Naive thymus-derived CD4-positive, alpha-beta T cell (primary cell): Measurements from ENCODE around the gene SLC44A1. TPM values are rescaled to one million over a fixed set of nuclear protein-coding genes. Genes with fewer than 3 reads are reported as not detected.

Experiments used
- ATAC-seq: fragments of 150-1000 bp; cut with Tn5 transposase; 2 replicates; pipeline ENCODE4 v1.10.0; 2021; ENCODE audit warnings: mild to moderate bottlenecking, moderate library complexity
- CTCF ChIA-PET: fragments of 350-600 bp; sonication (Branson Sonifier 250); formaldehyde crosslinking; loops from one replicate; lab custom pipeline; 2021; ENCODE audit warnings: antibody characterized with exemption; lab: Charles Lee
- POLR2A ChIA-PET: fragments of 350-600 bp; sonication (Branson Sonifier 250); formaldehyde crosslinking; loops from one replicate; lab custom pipeline; 2021; ENCODE audit warnings: antibody characterized with exemption, inconsistent platforms; lab: Charles Lee
- DNase-seq, 9 donors: peaks; one replicate each; pipeline versions ENCODE4 v3.0.0 to v3.0.0-alpha.2; 2020 to 2022; ENCODE audit warnings: mixed read lengths in 1 of 9
- H3K27ac ChIP-seq: one replicate; pipeline ENCODE4 v1.7.0; 2013; ENCODE audit warnings: mild to moderate bottlenecking, low read depth, low read length, moderate library complexity
- H3K27me3 ChIP-seq, 2 donors: one replicate each; pipeline ENCODE4 v1.7.0; 2013; ENCODE audit warnings: low read length in 2 of 2, mild to moderate bottlenecking in 2 of 2, moderate library complexity in 2 of 2; ENCODE audit not compliant: control insufficient read depth in 2 of 2, insufficient read depth in 2 of 2
- H3K36me3 ChIP-seq, 3 experiments: 1 replicate in 2 of 3; 2 replicates in 1 of 3; pipeline ENCODE4 v1.7.0; 2013; ENCODE audit warnings: low read length in 3 of 3, mild to moderate bottlenecking in 3 of 3, moderate library complexity in 1 of 3; ENCODE audit not compliant: insufficient read depth in 3 of 3, control insufficient read depth in 2 of 3
- H3K4me1 ChIP-seq, 2 donors: one replicate each; pipeline ENCODE4 v1.7.0; 2013; ENCODE audit warnings: low read length in 2 of 2, mild to moderate bottlenecking in 2 of 2, moderate library complexity in 1 of 2; ENCODE audit not compliant: control insufficient read depth in 2 of 2, insufficient read depth in 2 of 2
- H3K4me3 ChIP-seq: 2 replicates; pipeline ENCODE4 v1.7.0; 2013; ENCODE audit warnings: mild to moderate bottlenecking, low read length
- H3K9me3 ChIP-seq, 3 experiments: 1 replicate in 2 of 3; 2 replicates in 1 of 3; pipeline ENCODE4 v1.7.0; 2013; ENCODE audit warnings: low read length in 3 of 3; ENCODE audit not compliant: control insufficient read depth in 2 of 3
- H3K27ac Mint-ChIP-seq, 9 donors: one replicate each; pipeline ENCODE4 v1.8.0; 2020 to 2022; ENCODE audit warnings: mixed read lengths in 9 of 9, mild to moderate bottlenecking in 8 of 9, moderate library complexity in 5 of 9, inconsistent platforms in 2 of 9
- H3K27me3 Mint-ChIP-seq, 5 donors: one replicate each; pipeline ENCODE4 v1.8.0; 2021 to 2022; ENCODE audit warnings: mixed read lengths in 5 of 5, mild to moderate bottlenecking in 1 of 5
- H3K36me3 Mint-ChIP-seq, 5 donors: one replicate each; pipeline ENCODE4 v1.8.0; 2020 to 2022; ENCODE audit warnings: mixed read lengths in 5 of 5, mild to moderate bottlenecking in 3 of 5, inconsistent platforms in 1 of 5
- H3K4me1 Mint-ChIP-seq, 7 donors: one replicate each; pipeline ENCODE4 v1.8.0; 2020 to 2022; ENCODE audit warnings: mixed read lengths in 7 of 7, mild to moderate bottlenecking in 3 of 7, inconsistent platforms in 1 of 7
- H3K4me3 Mint-ChIP-seq, 10 donors: one replicate each; pipeline ENCODE4 v1.8.0; 2020 to 2022; ENCODE audit warnings: mild to moderate bottlenecking in 10 of 10, mixed read lengths in 10 of 10, moderate library complexity in 6 of 10, inconsistent platforms in 2 of 10
- H3K9me3 Mint-ChIP-seq, 11 donors: one replicate each; pipeline ENCODE4 v1.8.0; 2020 to 2022; ENCODE audit warnings: mixed read lengths in 11 of 11, mild to moderate bottlenecking in 4 of 11, inconsistent platforms in 1 of 11, moderate library complexity in 1 of 11
- intact Hi-C, 2 donors: fragments of 100-400 bp; cut with micrococcal nuclease; formaldehyde crosslinking; loops; one replicate each; pipeline ENCODE4 v1.15.1; 2023
- polyA plus RNA-seq, 2 donors: library from polyadenylated mRNA; unstranded; fragments of 300-500 nt; fragmentation: Illumina TruSeq; gene quantifications; one replicate each; pipeline ENCODE4 v1.2.3, GENCODE V29; 2021
- total RNA-seq, 6 experiments: library from RNA in 5 of 6; stranded (reverse) in 5 of 6; gene quantifications; 1 replicate in 5 of 6; 2 replicates in 1 of 6; pipeline ENCODE4 v1.2.3 and lab custom pipeline; 2021 to 2026

The SLC44A1 gene
- total and polyA plus RNA-seq, 7 experiments from 2014 or later: 7.7 to 21.8 (median 13.7) TPM

- no peak overlapping the region for H3K27ac ChIP-seq
- H3K4me1 ChIP-seq: no peaks in the 10 kb centered on the region
- Mint-ChIP-seq H3K27ac (no peak overlapping the region), H3K4me1 (no peaks in the 10 kb centered on the region), H3K36me3 (peaks cover 0 to 3% (median 0%) of the 10 kb centered on the region in 5 donors), H3K4me3 (no peak overlapping the region), H3K27me3 (peaks cover 0 to 8% (median 0%) of the 10 kb centered on the region in 5 donors), H3K9me3 (peaks cover 0 to 4% (median 0%) of the 10 kb centered on the region in 11 donors)
- no peaks in the 10 kb centered on the region for H3K36me3 ChIP-seq
- intact Hi-C loops: no loop called here
- H3K27me3 ChIP-seq: no peaks in the 10 kb centered on the region
- no peak for DNase-seq
- H3K4me3 ChIP-seq: no peak overlapping the region
- POLR2A ChIA-PET: no interaction called here
- no peaks in the 10 kb centered on the region for H3K9me3 ChIP-seq
- CTCF ChIA-PET: interaction anchor here (1.0 to 1.1 kb wide), 2 partner anchors 11 to 17 kb away, joined by 3 to 4 read pairs; no protein-coding TSS in a partner anchor
- ATAC-seq: no peak
Observed at GRCh38 chr9:105432247-105432842, 187.9 kb downstream of the SLC44A1 start.

DNA sequence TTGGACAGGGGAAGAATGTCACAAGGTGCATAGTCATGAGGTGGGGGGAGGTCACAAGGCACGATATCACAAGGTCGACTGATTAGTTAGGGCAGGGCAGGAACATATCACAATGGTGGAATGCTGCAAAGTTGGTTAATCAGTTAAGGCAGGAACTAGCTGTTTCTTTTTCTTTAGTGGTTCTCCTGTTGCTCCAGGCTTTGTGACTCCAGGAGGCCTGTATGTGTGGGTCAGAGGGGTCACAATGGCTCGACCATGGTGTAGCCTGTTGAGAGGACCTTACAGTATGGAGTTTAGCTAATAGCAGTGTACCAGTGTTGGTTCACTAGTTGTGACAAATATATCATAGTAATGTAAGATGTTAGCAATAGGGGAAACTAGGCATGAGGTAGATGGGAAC lies 191.0 kb downstream of the SLC44A1 start:
- no peak overlapping the region for H3K27ac ChIP-seq
- no peaks in the 10 kb centered on the region for H3K4me1 Mint-ChIP-seq
- no peak overlapping the region for H3K4me3 ChIP-seq
- ChIA-PET POLR2A (no interaction called here), CTCF (no interaction called here)
- DNase-seq (no peak), ATAC-seq (no peak)
- H3K36me3 ChIP-seq: no peaks in the 10 kb centered on the region
- peaks cover 0 to 4% (median 0%) of the 10 kb centered on the region in 11 donors for H3K9me3 Mint-ChIP-seq
- no peaks in the 10 kb centered on the region for H3K27me3 ChIP-seq
- H3K27me3 Mint-ChIP-seq: peaks cover 0 to 11% (median 0%) of the 10 kb centered on the region in 5 donors
- no peak overlapping the region for H3K4me3 Mint-ChIP-seq
- intact Hi-C loops: no loop called here
- H3K36me3 Mint-ChIP-seq: peaks cover 0 to 3% (median 0%) of the 10 kb centered on the region in 5 donors
- no peak overlapping the region for H3K27ac Mint-ChIP-seq
- no peaks in the 10 kb centered on the region for H3K4me1 ChIP-seq
- H3K9me3 ChIP-seq: no peaks in the 10 kb centered on the region

- no peaks in the 10 kb centered on the region for H3K36me3 ChIP-seq
- POLR2A ChIA-PET: no interaction called here
- Mint-ChIP-seq H3K4me1 (no peaks in the 10 kb centered on the region), H3K27me3 (peaks cover 0 to 12% (median 0%) of the 10 kb centered on the region in 5 donors), H3K4me3 (no peak overlapping the region), H3K9me3 (peaks cover 0 to 4% (median 0%) of the 10 kb centered on the region in 11 donors), H3K36me3 (peaks cover 0 to 3% (median 0%) of the 10 kb centered on the region in 5 donors), H3K27ac (no peak overlapping the region)
- ATAC-seq (no peak), DNase-seq (no peak)
- no peaks in the 10 kb centered on the region for H3K9me3 ChIP-seq
- H3K4me1 ChIP-seq: no peaks in the 10 kb centered on the region
- no peak overlapping the region for H3K27ac ChIP-seq
- CTCF ChIA-PET: no interaction called here
- H3K4me3 ChIP-seq: no peak overlapping the region
- H3K27me3 ChIP-seq: no peaks in the 10 kb centered on the region
- intact Hi-C loops: no loop called here
Observed at GRCh38 chr9:105436783-105437182, 192.3 kb downstream of the SLC44A1 start.

DNA sequence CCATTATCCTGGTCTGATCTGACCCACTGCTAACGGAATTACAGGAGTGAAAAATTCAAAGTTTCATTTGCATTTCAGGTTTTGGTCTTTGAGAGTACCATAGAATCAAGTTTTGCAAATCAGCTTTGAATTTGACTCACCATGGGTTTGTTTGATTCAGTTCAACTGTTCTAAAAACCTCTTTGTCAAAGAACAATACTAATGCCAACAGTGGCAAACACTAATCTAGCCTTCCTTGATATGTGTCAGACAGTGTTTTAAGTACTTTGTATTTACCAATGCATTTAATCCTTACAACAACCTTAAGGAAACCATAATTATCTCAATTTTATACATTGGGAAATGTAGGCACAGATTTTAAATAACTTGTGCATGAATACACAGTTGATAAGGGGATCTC lies 193.3 kb downstream of the SLC44A1 start:
- Mint-ChIP-seq H3K4me3 (no peak overlapping the region), H3K36me3 (peaks cover 0 to 3% (median 0%) of the 10 kb centered on the region in 5 donors), H3K9me3 (peaks cover 0 to 4% (median 0%) of the 10 kb centered on the region in 11 donors), H3K4me1 (no peaks in the 10 kb centered on the region), H3K27ac (no peak overlapping the region), H3K27me3 (peaks cover 0 to 12% (median 0%) of the 10 kb centered on the region in 5 donors)
- ATAC-seq (no peak), DNase-seq (no peak)
- Histone ChIP-seq H3K9me3 (no peaks in the 10 kb centered on the region), H3K4me1 (no peaks in the 10 kb centered on the region), H3K4me3 (no peak overlapping the region), H3K27me3 (no peaks in the 10 kb centered on the region), H3K36me3 (no peaks in the 10 kb centered on the region), H3K27ac (no peak overlapping the region)
- ChIA-PET CTCF (no interaction called here), POLR2A (no interaction called here)
- intact Hi-C loops: no loop called here

- no peak overlapping the region for H3K27ac Mint-ChIP-seq
- CTCF ChIA-PET: no interaction called here
Observed at GRCh38 chr9:105438141-105438806, 193.8 kb downstream of the SLC44A1 start.

DNA sequence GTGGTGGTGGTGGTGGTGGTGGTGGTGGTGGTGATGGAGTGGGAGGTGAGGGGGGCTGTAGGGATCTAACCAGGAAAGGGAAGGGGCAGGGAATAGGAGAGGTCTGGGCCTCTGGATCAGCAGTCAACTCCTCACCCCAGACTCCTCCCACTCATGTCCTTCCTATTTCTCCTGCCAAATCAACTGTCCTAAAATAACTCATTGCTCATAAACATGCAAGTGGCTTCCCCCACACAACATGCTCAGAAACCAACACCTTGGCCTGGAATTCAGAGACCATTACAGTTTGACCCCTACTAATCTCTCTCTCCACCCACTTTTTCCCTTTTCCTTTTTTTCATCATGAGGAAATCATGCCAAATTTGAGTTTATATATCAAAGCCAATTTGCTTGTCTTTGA lies 195.0 kb downstream of the SLC44A1 start:
- peaks cover 0 to 4% (median 0%) of the 10 kb centered on the region in 11 donors for H3K9me3 Mint-ChIP-seq
- peaks cover 0 to 9% (median 0%) of the 10 kb centered on the region in 5 donors for H3K27me3 Mint-ChIP-seq
- H3K27me3 ChIP-seq: no peaks in the 10 kb centered on the region
- intact Hi-C loops: no loop called here
- peaks cover 0 to 3% (median 0%) of the 10 kb centered on the region in 5 donors for H3K36me3 Mint-ChIP-seq
- no peak for ATAC-seq
- no peaks in the 10 kb centered on the region for H3K9me3 ChIP-seq
- ChIA-PET POLR2A (interaction anchor here (0.7 kb wide), 1 partner anchor 1346 kb away, joined by 4 read pairs; no protein-coding TSS in a partner anchor), CTCF (no interaction called here)
- no peak for DNase-seq
- H3K27ac Mint-ChIP-seq: no peak overlapping the region
- no peak overlapping the region for H3K27ac ChIP-seq
- H3K4me3 ChIP-seq: no peak overlapping the region
- no peaks in the 10 kb centered on the region for H3K4me1 ChIP-seq
- peaks cover 0 to 4% (median 0%) of the 10 kb centered on the region in 7 donors for H3K4me1 Mint-ChIP-seq
- no peak overlapping the region for H3K4me3 Mint-ChIP-seq
- H3K36me3 ChIP-seq: no peaks in the 10 kb centered on the region

More at GRCh38 chr9:105438141-105438806, 193.8 kb downstream of the SLC44A1 start:
- H3K4me1 Mint-ChIP-seq: no peaks in the 10 kb centered on the region
- peaks cover 0 to 12% (median 0%) of the 10 kb centered on the region in 5 donors for H3K27me3 Mint-ChIP-seq
- H3K4me3 Mint-ChIP-seq: no peak overlapping the region
- Histone ChIP-seq H3K27me3 (no peaks in the 10 kb centered on the region), H3K4me1 (no peaks in the 10 kb centered on the region), H3K4me3 (no peak overlapping the region), H3K27ac (no peak overlapping the region), H3K9me3 (no peaks in the 10 kb centered on the region), H3K36me3 (no peaks in the 10 kb centered on the region)
- H3K36me3 Mint-ChIP-seq: peaks cover 0 to 3% (median 0%) of the 10 kb centered on the region in 5 donors
- no peak for DNase-seq
- peaks cover 0 to 4% (median 0%) of the 10 kb centered on the region in 11 donors for H3K9me3 Mint-ChIP-seq
- no peak for ATAC-seq
- POLR2A ChIA-PET: no interaction called here
- intact Hi-C loops: no loop called here
